PC-9 (cell line): Measurements from ENCODE around the gene SPECC1L.

Source experiments
- EZH2 ChIP-seq: fragments of 200-600 bp; sonication (generic); IDR thresholded peaks from 2 replicates; pipeline ENCODE4 v1.8.0; 2017; ENCODE audit warnings: antibody characterized with exemption, low read depth
- TF ChIP-seq, protein P1 (sequence below): fragments of 200-600 bp; sonication (generic); conservative IDR thresholded peaks from 2 replicates; pipeline ENCODE4 v1.6.1; 2017; ENCODE audit warnings: mixed run types, antibody characterized with exemption, mild to moderate bottlenecking, moderate library complexity

GRCh38 chr22:24455751-24456426 lies 185.3 kb downstream of the SPECC1L start:
- TF ChIP-seq, protein P1, sequence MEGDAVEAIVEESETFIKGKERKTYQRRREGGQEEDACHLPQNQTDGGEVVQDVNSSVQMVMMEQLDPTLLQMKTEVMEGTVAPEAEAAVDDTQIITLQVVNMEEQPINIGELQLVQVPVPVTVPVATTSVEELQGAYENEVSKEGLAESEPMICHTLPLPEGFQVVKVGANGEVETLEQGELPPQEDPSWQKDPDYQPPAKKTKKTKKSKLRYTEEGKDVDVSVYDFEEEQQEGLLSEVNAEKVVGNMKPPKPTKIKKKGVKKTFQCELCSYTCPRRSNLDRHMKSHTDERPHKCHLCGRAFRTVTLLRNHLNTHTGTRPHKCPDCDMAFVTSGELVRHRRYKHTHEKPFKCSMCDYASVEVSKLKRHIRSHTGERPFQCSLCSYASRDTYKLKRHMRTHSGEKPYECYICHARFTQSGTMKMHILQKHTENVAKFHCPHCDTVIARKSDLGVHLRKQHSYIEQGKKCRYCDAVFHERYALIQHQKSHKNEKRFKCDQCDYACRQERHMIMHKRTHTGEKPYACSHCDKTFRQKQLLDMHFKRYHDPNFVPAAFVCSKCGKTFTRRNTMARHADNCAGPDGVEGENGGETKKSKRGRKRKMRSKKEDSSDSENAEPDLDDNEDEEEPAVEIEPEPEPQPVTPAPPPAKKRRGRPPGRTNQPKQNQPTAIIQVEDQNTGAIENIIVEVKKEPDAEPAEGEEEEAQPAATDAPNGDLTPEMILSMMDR, result no peak
- TF ChIP-seq EZH2, result no peak
